Measurements from ENCODE around the gene CHSY1.

- TF ChIP-seq CEBPB (IDR thresholded peaks at IDR 0.05; ENCODE audit: low read depth, low read length) (no peak), MAFK (IDR thresholded peaks at IDR 0.05; ENCODE audit: low read depth, low read length) (no peak), NFE2L2 (IDR thresholded peaks at IDR 0.05; ENCODE audit: low read depth, low read length) (no peak), POLR2A (IDR thresholded peaks at IDR 0.05; ENCODE audit: low read depth, low read length) (no peak), BHLHE40 (IDR thresholded peaks at IDR 0.05; ENCODE audit: low read depth, low read length) (no peak), RAD21 (IDR thresholded peaks at IDR 0.05; ENCODE audit: low read length) (no peak), SMC3 (IDR thresholded peaks at IDR 0.05; ENCODE audit: low read depth, low read length) (no peak), RCOR1 (IDR thresholded peaks at IDR 0.05; ENCODE audit: insufficient replicate concordance, low read length) (no peak), RFX5 (IDR thresholded peaks at IDR 0.05; ENCODE audit: low read depth, low read length) (no peak), CHD1 (IDR thresholded peaks at IDR 0.05; ENCODE audit: low read depth, low read length) (no peak), MXI1 (IDR thresholded peaks at IDR 0.05; ENCODE audit: borderline replicate concordance, low read depth, low read length) (no peak), FOS (IDR thresholded peaks at IDR 0.05; ENCODE audit: low read depth, low read length) (no peak)
- TF ChIP-seq, protein P1, sequence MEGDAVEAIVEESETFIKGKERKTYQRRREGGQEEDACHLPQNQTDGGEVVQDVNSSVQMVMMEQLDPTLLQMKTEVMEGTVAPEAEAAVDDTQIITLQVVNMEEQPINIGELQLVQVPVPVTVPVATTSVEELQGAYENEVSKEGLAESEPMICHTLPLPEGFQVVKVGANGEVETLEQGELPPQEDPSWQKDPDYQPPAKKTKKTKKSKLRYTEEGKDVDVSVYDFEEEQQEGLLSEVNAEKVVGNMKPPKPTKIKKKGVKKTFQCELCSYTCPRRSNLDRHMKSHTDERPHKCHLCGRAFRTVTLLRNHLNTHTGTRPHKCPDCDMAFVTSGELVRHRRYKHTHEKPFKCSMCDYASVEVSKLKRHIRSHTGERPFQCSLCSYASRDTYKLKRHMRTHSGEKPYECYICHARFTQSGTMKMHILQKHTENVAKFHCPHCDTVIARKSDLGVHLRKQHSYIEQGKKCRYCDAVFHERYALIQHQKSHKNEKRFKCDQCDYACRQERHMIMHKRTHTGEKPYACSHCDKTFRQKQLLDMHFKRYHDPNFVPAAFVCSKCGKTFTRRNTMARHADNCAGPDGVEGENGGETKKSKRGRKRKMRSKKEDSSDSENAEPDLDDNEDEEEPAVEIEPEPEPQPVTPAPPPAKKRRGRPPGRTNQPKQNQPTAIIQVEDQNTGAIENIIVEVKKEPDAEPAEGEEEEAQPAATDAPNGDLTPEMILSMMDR (conservative IDR thresholded peaks at IDR 0.05; ENCODE audit: low read depth, low read length), result no peak
- TF ChIP-seq, protein P2, sequence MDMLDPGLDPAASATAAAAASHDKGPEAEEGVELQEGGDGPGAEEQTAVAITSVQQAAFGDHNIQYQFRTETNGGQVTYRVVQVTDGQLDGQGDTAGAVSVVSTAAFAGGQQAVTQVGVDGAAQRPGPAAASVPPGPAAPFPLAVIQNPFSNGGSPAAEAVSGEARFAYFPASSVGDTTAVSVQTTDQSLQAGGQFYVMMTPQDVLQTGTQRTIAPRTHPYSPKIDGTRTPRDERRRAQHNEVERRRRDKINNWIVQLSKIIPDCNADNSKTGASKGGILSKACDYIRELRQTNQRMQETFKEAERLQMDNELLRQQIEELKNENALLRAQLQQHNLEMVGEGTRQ (IDR thresholded peaks at IDR 0.05; ENCODE audit: low read depth, low read length), result no peak
Measured at GRCh38 chr15:101255051-101255395, 3.2 kb upstream of the CHSY1 start.
